HepG2 (cell line): ENCODE measurements around the gene MCM3AP.

Experiments used
- EP300 ChIP-seq, 3 experiments: sonication (generic) in 1 of 3; formaldehyde crosslinking in 1 of 3; IDR thresholded peaks; 2 replicates each; pipeline versions ENCODE4 v1.5.1 to v1.6.1; 2011 to 2020; ENCODE audit warnings: low read depth in 2 of 3, low read length in 2 of 3, borderline replicate concordance in 1 of 3, improper control_type of control experiment in 1 of 3, mild to moderate bottlenecking in 1 of 3, missing genetic modification reagents in 1 of 3, moderate library complexity in 1 of 3
- POLR2AphosphoS5 ChIP-seq: IDR thresholded peaks from 2 replicates; pipeline ENCODE4 v1.6.1; 2012; ENCODE audit warnings: low read depth, low read length
- YY1 ChIP-seq: IDR thresholded peaks from 2 replicates; pipeline ENCODE4 v1.6.1; 2011; ENCODE audit warnings: low read length, low read depth, moderate library complexity, mild to moderate bottlenecking; ENCODE audit not compliant: insufficient read depth, insufficient replicate concordance
- TF ChIP-seq, protein P1 (sequence below): sonication (generic); formaldehyde crosslinking; IDR thresholded peaks from 2 replicates; pipeline ENCODE4 v1.4.0; 2020; ENCODE audit warnings: missing genetic modification reagents, borderline replicate concordance
- TF ChIP-seq, protein P2 (sequence below): sonication (generic); formaldehyde crosslinking; IDR thresholded peaks from 2 replicates; pipeline ENCODE4 v1.8.1; 2023; ENCODE audit warnings: missing genetic modification reagents, mild to moderate bottlenecking, borderline replicate concordance
- TF ChIP-seq, protein P3 (sequence below): sonication (generic); formaldehyde crosslinking; IDR thresholded peaks from 2 replicates; pipeline ENCODE4 v1.8.0; 2022; ENCODE audit warnings: mild to moderate bottlenecking, missing genetic modification reagents; ENCODE audit not compliant: insufficient replicate concordance

DNA sequence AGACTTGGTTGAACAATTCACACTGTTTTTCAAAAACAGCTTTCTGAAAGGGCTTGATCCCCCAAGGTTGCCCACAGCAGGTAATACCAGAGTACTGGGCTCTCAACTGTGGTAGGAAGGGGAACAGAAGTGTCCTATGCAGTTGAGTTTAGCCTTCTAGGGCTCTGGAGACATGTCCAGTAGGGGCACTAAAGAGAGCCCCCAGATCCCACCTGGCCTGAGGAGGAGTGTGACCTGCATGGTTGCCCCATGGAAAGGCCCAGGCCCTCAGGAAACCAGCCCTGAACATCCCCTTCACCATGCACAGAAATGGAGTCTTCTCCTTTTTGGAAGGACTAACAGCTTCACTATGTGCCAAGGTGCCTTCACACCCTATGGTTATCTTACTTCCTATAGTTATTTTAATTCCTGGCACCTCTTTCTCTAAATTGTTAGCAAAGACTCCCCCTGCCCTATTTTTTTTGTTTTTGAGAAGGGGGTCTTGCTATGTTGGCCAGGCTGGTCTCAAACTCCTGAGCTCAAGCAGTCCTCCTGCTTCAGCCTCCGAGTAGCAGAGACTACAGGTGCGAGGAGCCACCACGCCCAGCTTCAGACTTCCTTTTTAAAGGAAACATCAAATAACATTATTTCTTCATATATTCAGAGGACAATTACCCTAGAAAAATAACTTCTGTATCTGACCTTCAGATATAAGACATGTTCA, 40.0 kb downstream of the MCM3AP start:
- TF ChIP-seq, protein P1, sequence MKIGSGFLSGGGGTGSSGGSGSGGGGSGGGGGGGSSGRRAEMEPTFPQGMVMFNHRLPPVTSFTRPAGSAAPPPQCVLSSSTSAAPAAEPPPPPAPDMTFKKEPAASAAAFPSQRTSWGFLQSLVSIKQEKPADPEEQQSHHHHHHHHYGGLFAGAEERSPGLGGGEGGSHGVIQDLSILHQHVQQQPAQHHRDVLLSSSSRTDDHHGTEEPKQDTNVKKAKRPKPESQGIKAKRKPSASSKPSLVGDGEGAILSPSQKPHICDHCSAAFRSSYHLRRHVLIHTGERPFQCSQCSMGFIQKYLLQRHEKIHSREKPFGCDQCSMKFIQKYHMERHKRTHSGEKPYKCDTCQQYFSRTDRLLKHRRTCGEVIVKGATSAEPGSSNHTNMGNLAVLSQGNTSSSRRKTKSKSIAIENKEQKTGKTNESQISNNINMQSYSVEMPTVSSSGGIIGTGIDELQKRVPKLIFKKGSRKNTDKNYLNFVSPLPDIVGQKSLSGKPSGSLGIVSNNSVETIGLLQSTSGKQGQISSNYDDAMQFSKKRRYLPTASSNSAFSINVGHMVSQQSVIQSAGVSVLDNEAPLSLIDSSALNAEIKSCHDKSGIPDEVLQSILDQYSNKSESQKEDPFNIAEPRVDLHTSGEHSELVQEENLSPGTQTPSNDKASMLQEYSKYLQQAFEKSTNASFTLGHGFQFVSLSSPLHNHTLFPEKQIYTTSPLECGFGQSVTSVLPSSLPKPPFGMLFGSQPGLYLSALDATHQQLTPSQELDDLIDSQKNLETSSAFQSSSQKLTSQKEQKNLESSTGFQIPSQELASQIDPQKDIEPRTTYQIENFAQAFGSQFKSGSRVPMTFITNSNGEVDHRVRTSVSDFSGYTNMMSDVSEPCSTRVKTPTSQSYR, result no peak
- no peak for TF ChIP-seq POLR2AphosphoS5
- TF ChIP-seq EP300 (IDR thresholded peaks at IDR 0.05; ENCODE audit: low read depth in 2 of 2, low read length in 2 of 2), result no peak
- no peak for TF ChIP-seq EP300 (CRISPR knock-in tag; IDR thresholded peaks at IDR 0.05; ENCODE audit: borderline replicate concordance)
- TF ChIP-seq, protein P2, sequence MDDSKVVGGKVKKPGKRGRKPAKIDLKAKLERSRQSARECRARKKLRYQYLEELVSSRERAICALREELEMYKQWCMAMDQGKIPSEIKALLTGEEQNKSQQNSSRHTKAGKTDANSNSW (CRISPR knock-in tag), result no peak
- TF ChIP-seq, protein P3, sequence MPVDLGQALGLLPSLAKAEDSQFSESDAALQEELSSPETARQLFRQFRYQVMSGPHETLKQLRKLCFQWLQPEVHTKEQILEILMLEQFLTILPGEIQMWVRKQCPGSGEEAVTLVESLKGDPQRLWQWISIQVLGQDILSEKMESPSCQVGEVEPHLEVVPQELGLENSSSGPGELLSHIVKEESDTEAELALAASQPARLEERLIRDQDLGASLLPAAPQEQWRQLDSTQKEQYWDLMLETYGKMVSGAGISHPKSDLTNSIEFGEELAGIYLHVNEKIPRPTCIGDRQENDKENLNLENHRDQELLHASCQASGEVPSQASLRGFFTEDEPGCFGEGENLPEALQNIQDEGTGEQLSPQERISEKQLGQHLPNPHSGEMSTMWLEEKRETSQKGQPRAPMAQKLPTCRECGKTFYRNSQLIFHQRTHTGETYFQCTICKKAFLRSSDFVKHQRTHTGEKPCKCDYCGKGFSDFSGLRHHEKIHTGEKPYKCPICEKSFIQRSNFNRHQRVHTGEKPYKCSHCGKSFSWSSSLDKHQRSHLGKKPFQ (CRISPR knock-in tag), result no peak
- no peak for TF ChIP-seq YY1
